T-helper 22 cell (primary cell): ENCODE measurements around the gene DMRT1.

ENCODE experiments used
- DNase-seq: peaks from one replicate; pipeline ENCODE4 v3.0.0-alpha.2; 2020; ENCODE audit warnings: low read depth

Gene DMRT1

GRCh38 chr9:922731-923130 lies 81.2 kb downstream of the DMRT1 start:
- no peak for DNase-seq

DNA sequence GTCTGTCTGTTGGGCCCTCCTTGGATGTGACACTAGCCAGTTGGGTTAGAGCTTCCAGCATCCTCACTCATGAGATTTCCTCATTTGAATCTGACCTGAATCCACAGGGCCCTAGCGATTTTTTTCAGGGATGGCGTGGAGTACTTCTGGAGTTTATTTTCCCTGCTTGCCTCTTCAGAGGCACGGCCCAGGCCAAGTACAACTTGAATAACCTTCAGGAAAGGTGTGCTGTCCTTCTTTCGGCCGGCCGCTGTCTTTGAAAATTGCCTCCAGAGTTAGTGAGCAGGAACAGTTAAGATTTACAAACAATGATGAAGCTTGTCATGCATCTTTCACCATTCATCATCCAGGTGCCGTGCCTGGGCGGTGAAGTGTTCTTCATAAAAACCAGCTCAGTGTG lies 85.5 kb downstream of the DMRT1 start:
- no peak for DNase-seq

GRCh38 chr9:928363-929042 lies 87.0 kb downstream of the DMRT1 start:
- no peak for DNase-seq

DNA sequence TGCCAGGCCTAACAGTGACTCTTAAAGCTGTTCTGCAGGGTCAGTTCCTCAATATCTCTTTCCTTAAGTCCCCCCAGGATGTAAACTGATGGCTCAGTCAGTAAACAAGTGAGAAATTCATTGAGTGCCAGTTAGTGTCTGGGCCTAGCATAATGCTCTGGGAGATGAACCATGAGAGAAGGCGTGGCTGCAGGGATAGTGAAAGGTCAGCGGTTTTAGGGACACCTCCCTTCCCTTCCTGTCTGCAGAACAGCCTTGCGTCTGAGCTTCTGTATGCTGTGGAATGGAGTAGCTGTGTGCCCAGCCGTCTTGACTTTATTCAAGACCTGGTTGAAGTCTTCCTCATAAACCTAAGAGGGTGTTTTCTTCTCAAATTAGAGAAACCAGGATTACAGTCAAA lies 88.2 kb downstream of the DMRT1 start:
- DNase-seq: no peak

DNA sequence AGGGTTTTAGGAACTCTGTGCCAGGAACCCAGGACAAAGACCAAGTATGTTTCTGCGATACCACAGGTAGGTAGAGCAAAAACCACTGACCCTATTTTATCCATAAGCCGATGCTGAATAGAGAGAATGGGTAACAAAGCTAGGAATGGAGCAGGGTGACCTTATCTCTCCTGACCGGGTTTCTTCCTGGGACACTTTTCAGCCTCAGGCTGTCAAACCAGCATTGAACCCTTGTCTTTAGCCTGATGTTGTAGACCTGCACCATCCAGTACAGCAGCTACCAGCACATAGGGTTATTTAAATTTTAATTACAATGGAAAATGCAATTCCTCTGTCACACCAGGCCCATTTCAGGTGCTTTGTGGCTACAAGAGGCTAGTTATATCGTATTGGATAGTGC lies 91.9 kb downstream of the DMRT1 start:
- DNase-seq: no peak

GRCh38 chr9:935348-935965 lies 94.0 kb downstream of the DMRT1 start:
- no peak for DNase-seq

DNA sequence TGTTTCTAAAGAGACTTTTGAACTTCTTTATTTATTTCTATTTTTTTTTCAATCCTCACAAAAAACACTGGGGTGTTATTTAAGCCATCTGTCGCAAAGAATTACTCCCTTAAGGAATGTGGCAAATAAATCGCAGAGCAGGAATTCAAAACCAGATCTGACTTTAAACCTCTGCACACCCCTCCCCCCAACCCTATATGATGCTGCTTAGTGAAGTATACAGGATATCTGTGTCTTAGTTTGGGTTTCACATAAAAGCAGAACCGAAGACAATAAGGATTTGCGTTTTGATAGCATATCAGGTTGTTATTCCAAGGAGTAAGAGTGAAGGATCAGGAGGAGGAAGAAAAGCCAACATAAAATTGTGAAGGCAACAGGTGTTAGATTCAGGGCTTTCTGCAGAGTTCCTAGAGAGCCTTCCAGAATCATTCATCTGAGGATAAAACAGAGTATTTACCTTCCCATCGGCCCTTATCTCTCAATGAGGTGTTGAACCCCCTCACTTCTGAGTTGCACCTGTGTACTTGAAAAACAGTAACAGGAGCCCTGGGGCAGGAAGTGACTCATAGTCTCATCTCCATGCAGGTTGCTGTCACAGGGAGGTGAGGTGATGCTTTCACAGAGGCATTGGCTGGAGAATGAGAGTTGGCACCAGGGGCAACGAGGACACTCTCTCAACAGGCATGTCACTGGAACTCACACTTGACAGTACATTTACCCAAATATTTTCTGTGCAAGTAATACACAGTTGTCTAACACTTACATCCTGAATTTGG lies 101.5 kb downstream of the DMRT1 start:
- no peak for DNase-seq

GRCh38 chr9:947985-948384 lies 106.5 kb downstream of the DMRT1 start:
- no peak for DNase-seq

DNA sequence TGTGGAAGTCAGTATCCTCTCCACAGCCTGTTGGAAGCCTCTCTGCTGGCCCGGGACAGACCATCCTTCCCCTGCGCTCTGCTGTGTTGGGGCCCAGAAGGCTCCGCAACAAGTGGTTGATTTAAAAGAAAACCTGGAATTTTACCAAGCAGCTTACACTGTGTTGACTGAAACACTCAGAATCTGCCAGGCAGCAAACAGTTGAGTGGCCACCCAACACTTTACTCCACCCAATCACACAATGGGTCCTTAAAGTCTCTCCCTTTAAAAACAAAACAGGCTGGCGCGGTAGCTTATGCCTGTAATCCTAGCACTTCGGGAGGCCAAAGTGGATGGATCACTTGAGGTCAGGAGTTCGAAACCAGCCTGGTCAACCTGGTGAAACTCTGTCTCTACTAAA lies 107.0 kb downstream of the DMRT1 start:
- DNase-seq: no peak

- DNase-seq: no peak
Measured at GRCh38 chr9:950139-950538, 108.6 kb downstream of the DMRT1 start.

DNA sequence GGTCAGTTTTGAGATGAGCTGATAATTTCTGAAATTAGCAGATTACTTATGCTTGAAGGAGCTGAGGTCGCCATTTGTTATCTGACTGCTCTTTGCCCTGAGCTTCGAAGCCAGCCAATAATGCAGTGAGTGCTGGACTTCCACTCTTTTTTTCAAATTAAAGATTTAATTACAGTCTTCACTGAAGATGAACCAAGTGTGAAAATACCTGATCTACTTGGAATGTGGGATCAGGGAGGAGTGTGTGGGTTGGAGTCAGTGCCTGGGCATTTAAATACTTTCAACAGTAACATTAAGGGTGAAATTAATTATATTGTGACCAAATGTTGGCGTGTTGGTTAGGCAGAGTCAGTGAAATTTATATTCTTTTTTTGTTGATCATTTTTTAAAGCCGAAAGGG lies 111.0 kb downstream of the DMRT1 start:
- no peak for DNase-seq

DNA sequence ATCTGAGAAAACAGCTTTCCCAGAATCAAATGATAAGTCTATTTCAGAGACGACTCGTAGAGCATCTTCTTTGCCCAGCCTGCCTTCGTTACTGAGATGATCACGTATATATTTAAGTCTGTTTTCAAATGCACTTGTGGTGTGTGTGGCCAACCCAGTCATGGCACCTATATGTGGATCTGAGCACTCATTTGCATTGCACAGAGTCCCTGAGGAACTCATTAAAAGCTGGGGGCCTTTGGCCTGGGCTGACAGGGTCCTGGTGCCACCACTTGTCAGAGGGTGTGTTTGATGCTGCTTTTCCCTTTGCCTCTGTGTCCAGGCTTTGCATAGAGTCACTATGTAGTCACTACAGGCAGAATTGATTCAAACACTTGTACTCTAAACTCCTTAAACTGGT lies 117.6 kb downstream of the DMRT1 start:
- no peak for DNase-seq

DNA sequence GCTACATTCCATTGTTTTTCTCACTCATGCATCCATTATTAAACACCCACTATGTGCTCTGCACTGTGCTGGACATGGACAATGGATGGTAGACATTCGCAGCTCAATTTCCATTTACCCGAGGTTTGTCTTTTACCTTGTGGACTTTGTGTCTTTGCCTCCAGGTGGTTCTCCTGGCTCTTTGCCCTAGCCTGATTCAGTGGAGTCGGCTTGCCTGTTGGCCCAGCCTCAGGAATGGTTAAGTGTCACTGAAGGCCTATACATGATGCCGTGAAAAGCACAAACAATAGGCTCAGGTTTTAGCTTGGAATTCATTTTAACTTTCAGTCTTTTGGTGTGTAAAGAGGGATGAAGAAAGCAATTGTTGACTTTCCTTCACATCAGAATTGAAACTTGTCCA lies 118.4 kb downstream of the DMRT1 start:
- no peak for DNase-seq

DNA sequence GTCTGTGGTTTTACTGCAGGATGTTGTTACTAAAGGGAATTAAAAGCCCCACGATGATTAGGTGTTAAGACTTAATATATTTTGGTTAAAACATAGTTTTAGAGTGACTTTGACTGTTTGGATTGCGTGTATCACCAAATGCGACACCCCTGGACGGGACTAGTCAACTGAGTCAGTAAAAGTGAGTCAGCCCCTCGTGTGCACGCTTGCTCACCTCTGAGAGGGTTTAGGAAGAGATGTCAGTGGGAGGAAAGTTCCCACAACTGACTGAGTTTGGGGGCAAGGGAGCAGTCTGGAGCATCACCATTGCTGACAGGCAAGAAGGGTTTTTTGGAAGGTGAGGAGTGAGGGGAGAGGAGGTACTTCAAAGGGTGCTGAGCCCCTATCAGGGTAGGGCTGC lies 120.5 kb downstream of the DMRT1 start:
- DNase-seq: no peak

DNA sequence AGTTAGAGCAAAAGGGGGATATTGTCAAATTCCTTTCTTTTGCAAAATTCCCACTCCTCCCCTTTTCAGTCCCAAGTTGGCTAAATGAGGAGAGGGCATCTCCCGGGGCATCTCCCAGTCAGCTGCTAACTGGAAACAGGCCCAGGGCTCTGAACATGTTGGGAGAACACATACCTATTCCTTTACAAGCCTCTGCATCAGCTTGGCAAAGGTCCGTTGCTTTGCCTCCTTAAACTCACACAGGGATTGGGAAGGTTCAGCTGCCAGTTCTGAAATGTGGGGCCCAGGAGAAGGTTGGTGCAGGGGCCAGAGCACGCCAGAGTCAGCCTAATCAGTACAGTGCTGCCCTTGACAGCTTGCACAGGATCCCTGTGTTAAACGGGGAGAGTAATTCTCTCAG lies 124.0 kb downstream of the DMRT1 start:
- no peak for DNase-seq

GRCh38 chr9:966870-967269 lies 125.4 kb downstream of the DMRT1 start:
- DNase-seq: no peak

DNA sequence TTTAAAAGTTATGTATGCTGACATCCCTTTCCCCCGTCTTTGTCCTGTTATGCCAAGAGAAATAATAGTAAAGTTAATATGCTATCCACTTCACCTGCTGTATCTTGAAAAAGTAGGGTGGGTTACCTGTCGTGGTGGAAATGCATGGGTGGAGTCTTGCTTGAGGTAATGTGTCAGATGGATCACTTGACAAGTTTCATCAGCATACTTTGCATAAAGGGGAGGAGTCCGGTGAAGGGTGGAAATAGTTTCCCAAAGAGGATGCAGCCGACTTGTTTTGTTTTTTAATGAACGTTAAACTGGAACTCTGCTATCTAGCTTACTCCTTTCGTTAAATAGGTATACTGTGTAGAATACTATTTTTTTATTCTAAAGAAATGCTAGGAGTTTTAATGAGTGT lies 125.9 kb downstream of the DMRT1 start:
- no peak for DNase-seq

- no peak for DNase-seq
Measured at GRCh38 chr9:967903-968641, 126.6 kb downstream of the DMRT1 start.

GRCh38 chr9:969310-970150 lies 128.0 kb downstream of the DMRT1 start:
- DNase-seq: no peak

GRCh38 chr9:970151-970996 lies 128.9 kb downstream of the DMRT1 start:
- DNase-seq: no peak
